Measurements from ENCODE around the gene CHD3. TPM values are rescaled to one million over a fixed set of nuclear protein-coding genes. Genes with fewer than 3 reads are reported as not detected.

Gene CHD3
- total and polyA plus RNA-seq, 2 of the 13 experiments (the other 11 are each of a cell fraction or from before 2014, with no cell fraction given): 2.7 to 3.7 TPM

DNA sequence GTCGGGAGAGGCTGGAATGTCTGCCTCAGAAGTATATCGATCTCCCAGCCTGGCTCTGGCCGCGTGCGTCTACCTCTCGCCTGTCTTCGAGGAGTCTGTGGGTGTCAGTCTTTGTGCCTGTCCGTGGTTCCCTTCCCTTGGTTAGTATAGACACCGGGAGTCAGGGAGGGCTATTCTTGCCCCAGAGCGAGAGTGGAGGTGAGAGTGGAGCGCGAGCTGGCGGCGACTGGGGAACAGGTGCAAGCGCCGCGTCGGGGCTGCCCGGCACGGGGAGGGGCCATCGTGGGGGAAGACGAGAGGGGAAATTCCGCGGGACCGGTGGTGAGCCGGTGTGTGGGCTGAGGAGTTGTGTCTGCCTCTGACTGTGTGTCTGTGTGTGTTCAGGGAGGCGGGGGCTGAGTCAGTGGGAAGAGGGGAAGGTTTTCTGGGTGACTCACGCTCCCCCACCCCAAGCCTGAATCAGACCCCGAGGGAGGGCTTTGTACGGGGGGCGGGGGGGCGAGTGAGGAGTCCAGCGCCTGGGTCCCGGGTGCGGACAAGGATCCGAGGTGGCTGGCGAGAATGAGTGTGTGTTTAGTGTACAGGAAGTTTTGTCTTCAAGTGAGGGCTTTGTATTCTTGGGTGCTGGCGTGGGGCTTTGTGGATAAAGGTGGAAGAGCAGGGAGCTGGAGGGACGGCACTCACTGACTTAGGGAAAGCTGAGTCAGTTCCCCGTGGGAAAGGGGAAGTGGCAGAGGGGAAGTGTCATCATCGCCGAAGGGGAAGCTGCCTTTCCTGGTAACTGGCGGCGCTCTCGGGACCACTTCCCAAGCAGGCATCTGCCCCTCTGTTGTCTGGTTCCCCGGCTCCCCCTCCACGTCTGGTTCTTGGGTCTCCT, 46.0 kb upstream of the CHD3 start (continued):
- TF ChIP-seq, protein P1, sequence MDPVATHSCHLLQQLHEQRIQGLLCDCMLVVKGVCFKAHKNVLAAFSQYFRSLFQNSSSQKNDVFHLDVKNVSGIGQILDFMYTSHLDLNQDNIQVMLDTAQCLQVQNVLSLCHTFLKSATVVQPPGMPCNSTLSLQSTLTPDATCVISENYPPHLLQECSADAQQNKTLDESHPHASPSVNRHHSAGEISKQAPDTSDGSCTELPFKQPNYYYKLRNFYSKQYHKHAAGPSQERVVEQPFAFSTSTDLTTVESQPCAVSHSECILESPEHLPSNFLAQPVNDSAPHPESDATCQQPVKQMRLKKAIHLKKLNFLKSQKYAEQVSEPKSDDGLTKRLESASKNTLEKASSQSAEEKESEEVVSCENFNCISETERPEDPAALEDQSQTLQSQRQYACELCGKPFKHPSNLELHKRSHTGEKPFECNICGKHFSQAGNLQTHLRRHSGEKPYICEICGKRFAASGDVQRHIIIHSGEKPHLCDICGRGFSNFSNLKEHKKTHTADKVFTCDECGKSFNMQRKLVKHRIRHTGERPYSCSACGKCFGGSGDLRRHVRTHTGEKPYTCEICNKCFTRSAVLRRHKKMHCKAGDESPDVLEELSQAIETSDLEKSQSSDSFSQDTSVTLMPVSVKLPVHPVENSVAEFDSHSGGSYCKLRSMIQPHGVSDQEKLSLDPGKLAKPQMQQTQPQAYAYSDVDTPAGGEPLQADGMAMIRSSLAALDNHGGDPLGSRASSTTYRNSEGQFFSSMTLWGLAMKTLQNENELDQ (CRISPR knock-in tag; IDR thresholded peaks at IDR 0.05; ENCODE audit: borderline replicate concordance): no peak
- TF ChIP-seq, protein P2, sequence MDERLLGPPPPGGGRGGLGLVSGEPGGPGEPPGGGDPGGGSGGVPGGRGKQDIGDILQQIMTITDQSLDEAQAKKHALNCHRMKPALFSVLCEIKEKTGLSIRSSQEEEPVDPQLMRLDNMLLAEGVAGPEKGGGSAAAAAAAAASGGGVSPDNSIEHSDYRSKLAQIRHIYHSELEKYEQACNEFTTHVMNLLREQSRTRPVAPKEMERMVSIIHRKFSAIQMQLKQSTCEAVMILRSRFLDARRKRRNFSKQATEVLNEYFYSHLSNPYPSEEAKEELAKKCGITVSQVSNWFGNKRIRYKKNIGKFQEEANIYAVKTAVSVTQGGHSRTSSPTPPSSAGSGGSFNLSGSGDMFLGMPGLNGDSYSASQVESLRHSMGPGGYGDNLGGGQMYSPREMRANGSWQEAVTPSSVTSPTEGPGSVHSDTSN (CRISPR knock-in tag; IDR thresholded peaks at IDR 0.05): no peak
- TF ChIP-seq ZNF329 (CRISPR knock-in tag; IDR thresholded peaks at IDR 0.05; ENCODE audit: low read depth) (no peak), NR2C2 (CRISPR knock-in tag; IDR thresholded peaks at IDR 0.05; ENCODE audit: borderline replicate concordance) (no peak), KLF16 (CRISPR knock-in tag; IDR thresholded peaks at IDR 0.05) (no peak), AHR (CRISPR knock-in tag; IDR thresholded peaks at IDR 0.05) (no peak; the same call in 1 of the 2 replicates), SALL2 (CRISPR knock-in tag; IDR thresholded peaks at IDR 0.05) (no peak), ZNF235 (CRISPR knock-in tag; IDR thresholded peaks at IDR 0.05; ENCODE audit: borderline replicate concordance) (no peak), RBM39 (IDR thresholded peaks at IDR 0.05; ENCODE audit: low read depth, low read length, poor library complexity, severe bottlenecking) (peak; percentile 25), MAFK (conservative IDR thresholded peaks at IDR 0.05 in 1 of 2, IDR thresholded peaks at IDR 0.05 in 1 of 2; ENCODE audit: low read length in 2 of 2) (peak; percentile 12 to 39; a peak in 2 of 4 replicates), XBP1 (CRISPR knock-in tag; IDR thresholded peaks at IDR 0.05) (no peak), KDM5B (CRISPR knock-in tag; IDR thresholded peaks at IDR 0.05; ENCODE audit: borderline replicate concordance) (no peak), ZNF670 (CRISPR knock-in tag; IDR thresholded peaks at IDR 0.05; ENCODE audit: borderline replicate concordance) (0 out of 2 replicates have a peak, but pooled peaks have one; percentile 26), ZFP62 (CRISPR knock-in tag; IDR thresholded peaks at IDR 0.05) (no peak), ZNF232 (CRISPR knock-in tag; IDR thresholded peaks at IDR 0.05; ENCODE audit: borderline replicate concordance) (no peak), JUND (CRISPR knock-in tag; IDR thresholded peaks at IDR 0.05) (no peak), ZKSCAN1 (IDR thresholded peaks at IDR 0.05; ENCODE audit: low read length) (no peak), FOXJ3 (CRISPR knock-in tag; IDR thresholded peaks at IDR 0.05; ENCODE audit: borderline replicate concordance) (no peak)
- TF ChIP-seq, protein P3, sequence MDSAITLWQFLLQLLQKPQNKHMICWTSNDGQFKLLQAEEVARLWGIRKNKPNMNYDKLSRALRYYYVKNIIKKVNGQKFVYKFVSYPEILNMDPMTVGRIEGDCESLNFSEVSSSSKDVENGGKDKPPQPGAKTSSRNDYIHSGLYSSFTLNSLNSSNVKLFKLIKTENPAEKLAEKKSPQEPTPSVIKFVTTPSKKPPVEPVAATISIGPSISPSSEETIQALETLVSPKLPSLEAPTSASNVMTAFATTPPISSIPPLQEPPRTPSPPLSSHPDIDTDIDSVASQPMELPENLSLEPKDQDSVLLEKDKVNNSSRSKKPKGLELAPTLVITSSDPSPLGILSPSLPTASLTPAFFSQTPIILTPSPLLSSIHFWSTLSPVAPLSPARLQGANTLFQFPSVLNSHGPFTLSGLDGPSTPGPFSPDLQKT (CRISPR knock-in tag; IDR thresholded peaks at IDR 0.05; ENCODE audit: borderline replicate concordance): no peak
- TF ChIP-seq, protein P4, sequence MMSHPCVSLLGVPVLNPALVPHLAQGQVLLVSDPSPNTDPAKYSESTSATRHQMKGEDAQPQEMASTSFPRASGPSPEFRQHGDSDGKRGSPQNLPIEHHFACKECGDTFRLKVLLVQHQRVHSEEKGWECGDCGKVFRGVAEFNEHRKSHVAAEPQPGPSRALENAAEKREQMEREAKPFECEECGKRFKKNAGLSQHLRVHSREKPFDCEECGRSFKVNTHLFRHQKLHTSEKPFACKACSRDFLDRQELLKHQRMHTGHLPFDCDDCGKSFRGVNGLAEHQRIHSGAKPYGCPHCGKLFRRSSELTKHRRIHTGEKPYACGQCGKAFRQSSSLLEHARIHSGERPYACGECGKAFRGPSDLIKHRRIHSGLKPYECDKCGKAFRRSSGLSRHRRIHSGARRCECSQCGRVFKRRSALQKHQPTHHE (CRISPR knock-in tag; IDR thresholded peaks at IDR 0.05; ENCODE audit: borderline replicate concordance): 0 out of 2 replicates have a peak, but pooled peaks have one; percentile 37
- TF ChIP-seq, protein P5, sequence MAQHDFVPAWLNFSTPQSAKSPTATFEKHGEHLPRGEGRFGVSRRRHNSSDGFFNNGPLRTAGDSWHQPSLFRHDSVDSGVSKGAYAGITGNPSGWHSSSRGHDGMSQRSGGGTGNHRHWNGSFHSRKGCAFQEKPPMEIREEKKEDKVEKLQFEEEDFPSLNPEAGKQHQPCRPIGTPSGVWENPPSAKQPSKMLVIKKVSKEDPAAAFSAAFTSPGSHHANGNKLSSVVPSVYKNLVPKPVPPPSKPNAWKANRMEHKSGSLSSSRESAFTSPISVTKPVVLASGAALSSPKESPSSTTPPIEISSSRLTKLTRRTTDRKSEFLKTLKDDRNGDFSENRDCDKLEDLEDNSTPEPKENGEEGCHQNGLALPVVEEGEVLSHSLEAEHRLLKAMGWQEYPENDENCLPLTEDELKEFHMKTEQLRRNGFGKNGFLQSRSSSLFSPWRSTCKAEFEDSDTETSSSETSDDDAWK (CRISPR knock-in tag; IDR thresholded peaks at IDR 0.05): no peak
